IMR-90 (cell line): ENCODE measurements around the gene CDC42EP2. TPM values are rescaled to one million over a fixed set of nuclear protein-coding genes. Genes with fewer than 3 reads are reported as not detected.

ENCODE experiments used
- ATAC-seq: fragments of 200-7000 bp; cut with Tn5 transposase; 2 replicates; pipeline ENCODE4 v1.9.1; 2020; ENCODE audit warnings: low read depth, mild to moderate bottlenecking, moderate library complexity
- BruUV-seq: library from RNA; stranded (reverse); fragments of 400-500 nt; replicated peaks from 2 replicates; lab custom pipeline; 2021; lab: Mats Ljungman, UMichigan
- CTCF ChIA-PET: fragments of 300-600 bp; formaldehyde crosslinking; extraction: SDS; loops from one replicate; lab custom pipeline; 2021; ENCODE audit warnings: antibody characterized with exemption; lab: Yijun Ruan, JAX
- POLR2A ChIA-PET: fragments of 300-600 bp; sonication (Branson Sonifier 250); formaldehyde crosslinking; loops from one replicate; lab custom pipeline; 2022; ENCODE audit warnings: antibody characterized with exemption; ENCODE audit not compliant: unreplicated experiment; lab: Charles Lee
- DNase-seq: peaks from one replicate; pipeline ENCODE4 v3.0.0; 2013
- H2AFZ ChIP-seq: replicated peaks from 2 replicates; pipeline ENCODE3; 2013; ENCODE audit warnings: low read length, mild to moderate bottlenecking; ENCODE audit not compliant: poor library complexity
- H2AK5ac ChIP-seq: 2 replicates; pipeline ENCODE4 v1.6.1; 2013; ENCODE audit warnings: low read depth, low read length, inconsistent platforms
- H2AK9ac ChIP-seq: replicated peaks from 2 replicates; pipeline ENCODE3; 2013; ENCODE audit warnings: mild to moderate bottlenecking, low read depth, low read length, moderate library complexity; ENCODE audit not compliant: poor library complexity
- H2BK120ac ChIP-seq: 2 replicates; pipeline ENCODE4 v1.6.1; 2013; ENCODE audit warnings: low read depth, low read length, inconsistent platforms
- H2BK15ac ChIP-seq: 3 replicates; pipeline ENCODE4 v1.6.1; 2013; ENCODE audit warnings: low read depth, low read length, inconsistent platforms
- H2BK20ac ChIP-seq: 2 replicates; pipeline ENCODE4 v1.6.1; 2013; ENCODE audit warnings: low read depth, mild to moderate bottlenecking, inconsistent platforms, low read length, moderate library complexity
- H2BK5ac ChIP-seq: 2 replicates; pipeline ENCODE4 v1.6.1; 2013; ENCODE audit warnings: mild to moderate bottlenecking, low read depth, low read length, inconsistent platforms; ENCODE audit not compliant: poor library complexity, severe bottlenecking
- H3K14ac ChIP-seq: replicated peaks from 2 replicates; pipeline ENCODE4 v1.6.1; 2013; ENCODE audit warnings: low read depth, low read length, inconsistent platforms
- H3K18ac ChIP-seq: 2 replicates; pipeline ENCODE4 v1.6.1; 2013; ENCODE audit warnings: low read depth, low read length, control low read depth
- H3K23ac ChIP-seq: 2 replicates; pipeline ENCODE4 v1.6.1; 2013; ENCODE audit warnings: low read depth, low read length, inconsistent platforms
- H3K27ac ChIP-seq: 2 replicates; pipeline ENCODE4 v1.5.1; 2013; ENCODE audit warnings: mild to moderate bottlenecking, control low read depth, low read length; ENCODE audit not compliant: insufficient read depth
- H3K27me3 ChIP-seq: 2 replicates; pipeline ENCODE4 v1.6.1; 2013; ENCODE audit warnings: low read length; ENCODE audit not compliant: control insufficient read depth, insufficient read depth
- H3K36me3 ChIP-seq: 2 replicates; pipeline ENCODE4 v1.6.1; 2013; ENCODE audit warnings: low read length, mixed read lengths; ENCODE audit not compliant: control insufficient read depth, insufficient read depth
- H3K4ac ChIP-seq: 2 replicates; pipeline ENCODE4 v1.6.1; 2013; ENCODE audit warnings: low read depth, low read length, inconsistent platforms
- H3K4me1 ChIP-seq: 2 replicates; pipeline ENCODE4 v1.6.1; 2013; ENCODE audit warnings: low read length, mixed read lengths; ENCODE audit not compliant: control insufficient read depth, insufficient read depth
- H3K4me2 ChIP-seq: 2 replicates; pipeline ENCODE4 v1.6.1; 2013; ENCODE audit warnings: low read depth, mild to moderate bottlenecking, control low read depth, low read length, moderate library complexity
- H3K4me3 ChIP-seq: 2 replicates; pipeline ENCODE4 v1.5.1; 2013; ENCODE audit warnings: low read depth, mild to moderate bottlenecking, control low read depth, low read length, moderate library complexity; ENCODE audit not compliant: insufficient read depth
- H3K56ac ChIP-seq: 2 replicates; pipeline ENCODE4 v1.6.1; 2013; ENCODE audit warnings: low read length, inconsistent platforms; ENCODE audit not compliant: insufficient read depth; ENCODE audit errors: extremely low read depth
- H3K79me1 ChIP-seq, 2 experiments: 2 replicates each; pipeline ENCODE4 v1.6.1; 2013; ENCODE audit warnings: low read length in 2 of 2, inconsistent platforms in 1 of 2, low read depth in 1 of 2
- H3K9ac ChIP-seq: 2 replicates; pipeline ENCODE4 v1.6.1; 2013; ENCODE audit warnings: low read depth, low read length, control low read depth
- H3K9me1 ChIP-seq: 2 replicates; pipeline ENCODE4 v1.6.1; 2013; ENCODE audit warnings: low read length, inconsistent platforms; ENCODE audit not compliant: insufficient read depth
- H3K9me3 ChIP-seq: 2 replicates; pipeline ENCODE4 v1.6.1; 2013; ENCODE audit warnings: low read length; ENCODE audit not compliant: control insufficient read depth, insufficient read depth
- H4K20me1 ChIP-seq: 2 replicates; pipeline ENCODE4 v1.6.1; 2013; ENCODE audit warnings: low read length, inconsistent platforms; ENCODE audit not compliant: insufficient read depth
- H4K5ac ChIP-seq: 2 replicates; pipeline ENCODE4 v1.6.1; 2013; ENCODE audit warnings: mild to moderate bottlenecking, low read depth, low read length, control low read depth
- H4K8ac ChIP-seq, 2 experiments: 2 replicates each; pipeline ENCODE4 v1.6.1; 2013; ENCODE audit warnings: low read depth in 2 of 2, low read length in 2 of 2, control low read depth in 1 of 2, inconsistent platforms in 1 of 2
- H4K91ac ChIP-seq: 2 replicates; pipeline ENCODE4 v1.6.1; 2013; ENCODE audit warnings: low read depth, low read length, inconsistent platforms; ENCODE audit not compliant: insufficient read depth
- BHLHE40 ChIP-seq: fragments of 150-350 bp; IDR thresholded peaks from 2 replicates; pipeline ENCODE4 v1.6.1; 2016; ENCODE audit warnings: mild to moderate bottlenecking, low read depth, low read length
- CEBPB ChIP-seq: IDR thresholded peaks from 2 replicates; pipeline ENCODE4 v1.6.1; 2012; ENCODE audit warnings: low read depth, low read length, improper control_type of control experiment
- CHD1 ChIP-seq: IDR thresholded peaks from 2 replicates; pipeline ENCODE4 v1.6.1; 2012; ENCODE audit warnings: low read depth, low read length, improper control_type of control experiment
- MAFK ChIP-seq: IDR thresholded peaks from 2 replicates; pipeline ENCODE4 v1.6.1; 2012; ENCODE audit warnings: low read depth, low read length, improper control_type of control experiment
- MXI1 ChIP-seq: IDR thresholded peaks from 2 replicates; pipeline ENCODE4 v1.6.1; 2012; ENCODE audit warnings: low read depth, mild to moderate bottlenecking, low read length, moderate library complexity, borderline replicate concordance
- NFE2L2 ChIP-seq: fragments of 150-350 bp; IDR thresholded peaks from 2 replicates; pipeline ENCODE4 v1.6.1; 2016; ENCODE audit warnings: low read depth, mild to moderate bottlenecking, low read length
- POLR2A ChIP-seq: IDR thresholded peaks from 2 replicates; pipeline ENCODE4 v1.6.1; 2012; ENCODE audit warnings: mild to moderate bottlenecking, low read depth, low read length
- RAD21 ChIP-seq: IDR thresholded peaks from 2 replicates; pipeline ENCODE4 v1.6.1; 2012; ENCODE audit warnings: low read length, improper control_type of control experiment
- SMC3 ChIP-seq: fragments of 150-350 bp; IDR thresholded peaks from 2 replicates; pipeline ENCODE4 v1.6.1; 2016; ENCODE audit warnings: low read depth, mild to moderate bottlenecking, antibody characterized with exemption, low read length, moderate library complexity
- WGBS, 2 experiments: methylation state at CpG; one replicate each; pipeline versions ENCODE4 v1.1.5 to v1.1.7; 2013; ENCODE audit warnings: missing lambda C conversion rate in 2 of 2; ENCODE audit not compliant: insufficient read length in 1 of 2; ENCODE audit errors: extremely low coverage in 2 of 2; 5-methylcytosine and 5-hydroxymethylcytosine counted together
- dilution Hi-C: fragments of 300-500 bp; cut with HindIII; formaldehyde crosslinking; loops from one replicate; pipeline ENCODE4 v1.14.3; 2018; ENCODE audit warnings: low sequenced_read_pairs; ENCODE audit not compliant: unreplicated experiment
- in situ Hi-C: fragments of 300-500 bp; cut with MboI; formaldehyde crosslinking; loops from 3 replicates; pipeline ENCODE4 v1.14.3; 2019; ENCODE audit warnings: low sequenced_read_pairs, inconsistent platforms, mixed read lengths
- intact Hi-C: fragments of 100-400 bp; cut with micrococcal nuclease; formaldehyde crosslinking; loops from 2 replicates; pipeline ENCODE4 v1.10.0; 2022
- polyA plus RNA-seq, 3 experiments: library from polyadenylated mRNA; depleted of rRNA; stranded (reverse); fragments of >200 nt; gene quantifications; 2 replicates each; pipeline ENCODE4 v1.2.3, GENCODE V29; 2012; ENCODE audit warnings: low replicate concordance in 1 of 3
- total RNA-seq: library from RNA; depleted of rRNA; stranded (reverse); fragments of >200 nt; gene quantifications from 2 replicates; pipeline ENCODE4 v1.2.3, GENCODE V29; 2012
- TF ChIP-seq, protein P1 (sequence below): conservative IDR thresholded peaks from 2 replicates; pipeline ENCODE4 v1.5.1; 2012; ENCODE audit warnings: mild to moderate bottlenecking, low read depth, low read length, improper control_type of control experiment
- TF ChIP-seq, protein P2 (sequence below): fragments of 150-350 bp; IDR thresholded peaks from 2 replicates; pipeline ENCODE4 v1.6.1; 2017; ENCODE audit warnings: mild to moderate bottlenecking, antibody characterized with exemption, low read length, low read depth
- TF ChIP-seq, protein P3 (sequence below): fragments of 150-350 bp; IDR thresholded peaks from 2 replicates; pipeline ENCODE4 v1.6.1; 2016; ENCODE audit warnings: low read depth, mild to moderate bottlenecking, low read length, moderate library complexity, borderline replicate concordance

The CDC42EP2 gene
- total and polyA plus RNA-seq, 2 of the 4 experiments (the other 2 are of a cell fraction): 5.2 to 27.5 TPM

DNA sequence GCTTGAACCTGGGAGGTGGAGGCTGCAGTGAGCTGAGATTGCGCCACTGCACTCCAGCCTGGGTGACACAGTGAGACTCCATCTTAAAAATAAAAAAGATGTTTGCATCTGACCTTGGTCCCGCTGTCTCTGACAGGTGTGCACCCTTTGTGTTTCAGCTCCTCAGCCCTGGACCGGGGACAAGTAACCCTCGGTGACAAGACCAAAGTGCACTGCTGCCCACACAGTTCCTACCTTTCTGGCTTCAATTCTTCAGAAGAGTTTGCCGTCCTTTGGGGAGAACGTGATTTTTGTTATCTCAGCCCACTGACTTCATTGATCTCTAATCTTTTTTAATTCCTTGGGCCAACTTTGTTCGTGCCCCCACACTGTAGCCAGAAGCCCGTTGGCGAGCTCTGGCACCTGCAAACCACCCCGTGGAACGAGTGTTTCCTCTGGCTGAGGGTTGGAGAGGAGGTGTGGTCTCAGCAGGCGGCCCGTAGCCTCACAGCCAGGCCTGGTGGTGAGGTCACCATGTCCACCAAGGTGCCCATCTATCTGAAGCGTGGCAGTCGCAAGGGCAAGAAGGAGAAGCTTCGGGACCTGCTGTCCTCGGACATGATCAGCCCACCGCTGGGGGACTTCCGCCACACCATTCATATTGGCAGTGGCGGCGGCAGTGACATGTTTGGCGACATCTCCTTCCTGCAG is 5.9 kb downstream of the CDC42EP2 start:
- BruUV-seq: no TSS peak
- no peak for DNase-seq
- H4K5ac ChIP-seq: no peak overlapping the region
- dilution Hi-C loops: no loop called here
- POLR2A ChIA-PET: no interaction called here
- intact Hi-C loops: no loop called here
- H3K9ac ChIP-seq: no peak overlapping the region
- no peak for ATAC-seq
- H2AK5ac ChIP-seq: no peak overlapping the region
- peaks cover 9% of the 10 kb centered on the region for H3K4me1 ChIP-seq
- no peak overlapping the region for H4K8ac ChIP-seq
- H3K27me3 ChIP-seq: no peaks in the 10 kb centered on the region
- H2BK5ac ChIP-seq: no peak overlapping the region
- H3K4me3 ChIP-seq: no peak overlapping the region
- TF ChIP-seq SMC3 (no peak), CHD1 (no peak), MAFK (no peak), NFE2L2 (no peak), POLR2A (no peak), RAD21 (no peak), MXI1 (no peak), CEBPB (no peak), BHLHE40 (no peak)
- TF ChIP-seq, protein P1, sequence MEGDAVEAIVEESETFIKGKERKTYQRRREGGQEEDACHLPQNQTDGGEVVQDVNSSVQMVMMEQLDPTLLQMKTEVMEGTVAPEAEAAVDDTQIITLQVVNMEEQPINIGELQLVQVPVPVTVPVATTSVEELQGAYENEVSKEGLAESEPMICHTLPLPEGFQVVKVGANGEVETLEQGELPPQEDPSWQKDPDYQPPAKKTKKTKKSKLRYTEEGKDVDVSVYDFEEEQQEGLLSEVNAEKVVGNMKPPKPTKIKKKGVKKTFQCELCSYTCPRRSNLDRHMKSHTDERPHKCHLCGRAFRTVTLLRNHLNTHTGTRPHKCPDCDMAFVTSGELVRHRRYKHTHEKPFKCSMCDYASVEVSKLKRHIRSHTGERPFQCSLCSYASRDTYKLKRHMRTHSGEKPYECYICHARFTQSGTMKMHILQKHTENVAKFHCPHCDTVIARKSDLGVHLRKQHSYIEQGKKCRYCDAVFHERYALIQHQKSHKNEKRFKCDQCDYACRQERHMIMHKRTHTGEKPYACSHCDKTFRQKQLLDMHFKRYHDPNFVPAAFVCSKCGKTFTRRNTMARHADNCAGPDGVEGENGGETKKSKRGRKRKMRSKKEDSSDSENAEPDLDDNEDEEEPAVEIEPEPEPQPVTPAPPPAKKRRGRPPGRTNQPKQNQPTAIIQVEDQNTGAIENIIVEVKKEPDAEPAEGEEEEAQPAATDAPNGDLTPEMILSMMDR: no peak
- TF ChIP-seq, protein P2, sequence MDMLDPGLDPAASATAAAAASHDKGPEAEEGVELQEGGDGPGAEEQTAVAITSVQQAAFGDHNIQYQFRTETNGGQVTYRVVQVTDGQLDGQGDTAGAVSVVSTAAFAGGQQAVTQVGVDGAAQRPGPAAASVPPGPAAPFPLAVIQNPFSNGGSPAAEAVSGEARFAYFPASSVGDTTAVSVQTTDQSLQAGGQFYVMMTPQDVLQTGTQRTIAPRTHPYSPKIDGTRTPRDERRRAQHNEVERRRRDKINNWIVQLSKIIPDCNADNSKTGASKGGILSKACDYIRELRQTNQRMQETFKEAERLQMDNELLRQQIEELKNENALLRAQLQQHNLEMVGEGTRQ: no peak
- TF ChIP-seq, protein P3, sequence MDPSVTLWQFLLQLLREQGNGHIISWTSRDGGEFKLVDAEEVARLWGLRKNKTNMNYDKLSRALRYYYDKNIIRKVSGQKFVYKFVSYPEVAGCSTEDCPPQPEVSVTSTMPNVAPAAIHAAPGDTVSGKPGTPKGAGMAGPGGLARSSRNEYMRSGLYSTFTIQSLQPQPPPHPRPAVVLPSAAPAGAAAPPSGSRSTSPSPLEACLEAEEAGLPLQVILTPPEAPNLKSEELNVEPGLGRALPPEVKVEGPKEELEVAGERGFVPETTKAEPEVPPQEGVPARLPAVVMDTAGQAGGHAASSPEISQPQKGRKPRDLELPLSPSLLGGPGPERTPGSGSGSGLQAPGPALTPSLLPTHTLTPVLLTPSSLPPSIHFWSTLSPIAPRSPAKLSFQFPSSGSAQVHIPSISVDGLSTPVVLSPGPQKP: no peak
- no peak overlapping the region for H3K4me2 ChIP-seq
- H4K20me1 ChIP-seq: peaks cover 84% of the 10 kb centered on the region
- peaks cover 3 to 74% of the 10 kb centered on the region in 2 experiments for H3K79me1 ChIP-seq
- H3K27ac ChIP-seq: no peak overlapping the region
- 81% methylated on average over 7 of the region's 22 CpGs; no CpG with 5 or more reads in 1 of the 2 experiments for WGBS, 2 experiments
- no peak overlapping the region for H2BK20ac ChIP-seq
- in situ Hi-C loops: no loop called here
- H3K9me3 ChIP-seq: no peaks in the 10 kb centered on the region
- H3K18ac ChIP-seq: no peak overlapping the region
- H2BK120ac ChIP-seq: no peak overlapping the region
- no peak overlapping the region for H2BK15ac ChIP-seq
- peaks cover 38% of the 10 kb centered on the region for H3K36me3 ChIP-seq
- no peak overlapping the region for H3K14ac ChIP-seq
- no peak overlapping the region for H2AK9ac ChIP-seq
- H3K23ac ChIP-seq: no peak overlapping the region
- no peak overlapping the region for H4K91ac ChIP-seq
- peaks cover 9% of the 10 kb centered on the region for H3K9me1 ChIP-seq
- CTCF ChIA-PET: no interaction called here
- no peak overlapping the region for H2AFZ ChIP-seq
- H3K4ac ChIP-seq: no peak overlapping the region
- H3K56ac ChIP-seq: no peak overlapping the region
